Measurements from ENCODE around the gene MUC22. TPM values are rescaled to one million over a fixed set of nuclear protein-coding genes. Genes with fewer than 3 reads are reported as not detected.

Gene MUC22
- polyA plus RNA-seq, 3 donors = not detected

GRCh38 chr6:30974490-30975252, 35.6 kb upstream of the MUC22 start:
- Histone ChIP-seq H3K4me3 (replicated peaks in 1 of 3; ENCODE audit: low read depth in 2 of 3, low read length in 3 of 3) (no peak overlapping the region), H3K9me3 (replicated peaks in 1 of 2; ENCODE audit: control insufficient read depth in 1 of 2, insufficient read depth in 1 of 2, low read length in 2 of 2) (no peaks in the 10 kb centered on the region), H3K27me3 (ENCODE audit: control insufficient read depth in 2 of 2, insufficient read depth in 2 of 2, low read length in 2 of 2) (peaks cover 1 to 14% of the 10 kb centered on the region in 2 donors), H3K27ac (ENCODE audit: low read depth in 1 of 2, low read length in 2 of 2) (no peak overlapping the region), H2AFZ (ENCODE audit: insufficient read depth, low read depth, low read length, poor library complexity, severe bottlenecking) (no peak overlapping the region), H3K36me3 (replicated peaks in 1 of 2; ENCODE audit: control insufficient read depth in 1 of 2, insufficient read depth in 2 of 2, low read length in 2 of 2) (no peaks in the 10 kb centered on the region), H3K4me2 (replicated peaks; ENCODE audit: extremely low read depth, low read length, poor library complexity, severe bottlenecking) (no peak overlapping the region), H3K4me1 (ENCODE audit: control insufficient read depth in 1 of 2, insufficient read depth in 2 of 2, low read length in 2 of 2) (no peaks in the 10 kb centered on the region), H4K20me1 (ENCODE audit: insufficient read depth, low read length) (no peaks in the 10 kb centered on the region), H3K9ac (ENCODE audit: insufficient read depth, low read length, poor library complexity, severe bottlenecking) (no peak overlapping the region), H3K79me2 (ENCODE audit: insufficient read depth, low read length) (no peaks in the 10 kb centered on the region)
- no peak overlapping the region for H3K27ac Mint-ChIP-seq
- TF ChIP-seq, protein P1, sequence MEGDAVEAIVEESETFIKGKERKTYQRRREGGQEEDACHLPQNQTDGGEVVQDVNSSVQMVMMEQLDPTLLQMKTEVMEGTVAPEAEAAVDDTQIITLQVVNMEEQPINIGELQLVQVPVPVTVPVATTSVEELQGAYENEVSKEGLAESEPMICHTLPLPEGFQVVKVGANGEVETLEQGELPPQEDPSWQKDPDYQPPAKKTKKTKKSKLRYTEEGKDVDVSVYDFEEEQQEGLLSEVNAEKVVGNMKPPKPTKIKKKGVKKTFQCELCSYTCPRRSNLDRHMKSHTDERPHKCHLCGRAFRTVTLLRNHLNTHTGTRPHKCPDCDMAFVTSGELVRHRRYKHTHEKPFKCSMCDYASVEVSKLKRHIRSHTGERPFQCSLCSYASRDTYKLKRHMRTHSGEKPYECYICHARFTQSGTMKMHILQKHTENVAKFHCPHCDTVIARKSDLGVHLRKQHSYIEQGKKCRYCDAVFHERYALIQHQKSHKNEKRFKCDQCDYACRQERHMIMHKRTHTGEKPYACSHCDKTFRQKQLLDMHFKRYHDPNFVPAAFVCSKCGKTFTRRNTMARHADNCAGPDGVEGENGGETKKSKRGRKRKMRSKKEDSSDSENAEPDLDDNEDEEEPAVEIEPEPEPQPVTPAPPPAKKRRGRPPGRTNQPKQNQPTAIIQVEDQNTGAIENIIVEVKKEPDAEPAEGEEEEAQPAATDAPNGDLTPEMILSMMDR (IDR thresholded peaks at IDR 0.05) = no peak
- no peaks in the 10 kb centered on the region for H3K4me1 Mint-ChIP-seq
- H3K27me3 Mint-ChIP-seq (ENCODE audit: low read depth in 3 of 3) = peaks cover 5 to 28% (median 12%) of the 10 kb centered on the region in 3 donors
- peaks cover 0 to 3% (median 0%) of the 10 kb centered on the region in 7 donors for H3K9me3 Mint-ChIP-seq
- no peak for DNase-seq
- H3K36me3 Mint-ChIP-seq = no peaks in the 10 kb centered on the region
- intact Hi-C loops (cut with micrococcal nuclease) = no loop called here
- no peak overlapping the region for H3K4me3 Mint-ChIP-seq
- no CpG with 5 or more reads among the region's 4 CpGs for WGBS (ENCODE audit: insufficient coverage)

DNA sequence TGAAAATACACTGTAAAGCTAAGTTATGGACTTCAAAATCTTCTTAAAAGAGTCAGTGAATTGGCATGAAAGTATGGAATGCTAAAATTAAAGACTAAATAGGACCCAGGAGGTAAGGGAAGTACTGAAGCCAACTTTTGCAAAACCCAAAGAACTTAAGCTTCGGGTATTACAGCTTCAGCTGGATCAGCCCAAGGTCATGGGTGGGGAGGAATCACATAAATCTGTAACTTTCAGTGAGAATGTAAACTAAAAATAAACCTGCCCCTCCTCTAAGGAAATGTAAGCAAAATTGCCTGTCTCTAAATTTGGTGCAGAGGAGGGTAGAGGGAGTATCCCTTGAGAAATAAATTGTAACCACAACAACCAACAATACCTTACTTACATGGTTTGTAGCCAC, 31.1 kb upstream of the MUC22 start:
- H3K79me2 ChIP-seq (ENCODE audit: insufficient read depth, low read length) = no peaks in the 10 kb centered on the region
- Mint-ChIP-seq H3K4me1 (peaks cover 3% of the 10 kb centered on the region), H3K4me3 (no peak overlapping the region), H3K9me3 (peaks cover 0 to 3% (median 0%) of the 10 kb centered on the region in 7 donors), H3K36me3 (no peaks in the 10 kb centered on the region), H3K27ac (no peak overlapping the region), H3K27me3 (ENCODE audit: low read depth in 3 of 3) (peaks cover 19 to 50% (median 23%) of the 10 kb centered on the region in 3 donors)
- H2AFZ ChIP-seq (ENCODE audit: insufficient read depth, low read depth, low read length, poor library complexity, severe bottlenecking) = no peak overlapping the region
- TF ChIP-seq, protein P1 (IDR thresholded peaks at IDR 0.05) = no peak
- peaks cover 5 to 18% of the 10 kb centered on the region in 2 donors for H3K27me3 ChIP-seq (ENCODE audit: control insufficient read depth in 2 of 2, insufficient read depth in 2 of 2, low read length in 2 of 2)
- no peak overlapping the region for H3K9ac ChIP-seq (ENCODE audit: insufficient read depth, low read length, poor library complexity, severe bottlenecking)
- no CpG with 5 or more reads among the region's 1 CpG for WGBS (ENCODE audit: insufficient coverage)
- H3K4me1 ChIP-seq (ENCODE audit: control insufficient read depth in 1 of 2, insufficient read depth in 2 of 2, low read length in 2 of 2) = no peaks in the 10 kb centered on the region
- intact Hi-C loops (cut with micrococcal nuclease) = no loop called here
- H3K9me3 ChIP-seq (replicated peaks in 1 of 2; ENCODE audit: control insufficient read depth in 1 of 2, insufficient read depth in 1 of 2, low read length in 2 of 2) = no peaks in the 10 kb centered on the region
- H3K4me2 ChIP-seq (replicated peaks; ENCODE audit: extremely low read depth, low read length, poor library complexity, severe bottlenecking) = no peak overlapping the region
- no peak for DNase-seq
- no peak overlapping the region for H3K27ac ChIP-seq (ENCODE audit: low read depth in 1 of 2, low read length in 2 of 2)
- no peak overlapping the region for H3K4me3 ChIP-seq (replicated peaks in 1 of 3; ENCODE audit: low read depth in 2 of 3, low read length in 3 of 3)
- H4K20me1 ChIP-seq (ENCODE audit: insufficient read depth, low read length) = no peaks in the 10 kb centered on the region
- H3K36me3 ChIP-seq (replicated peaks in 1 of 2; ENCODE audit: control insufficient read depth in 1 of 2, insufficient read depth in 2 of 2, low read length in 2 of 2) = no peaks in the 10 kb centered on the region

Data from CD14-positive monocyte (primary cell).